K562 (cell line): ENCODE measurements around the gene ZC3H18. TPM values are rescaled to one million over a fixed set of nuclear protein-coding genes. Genes with fewer than 3 reads are reported as not detected.

ENCODE experiments used
- CSDE1 ChIP-seq, 2 experiments: fragments of 450-650 bp; IDR thresholded peaks; 2 replicates each; pipeline ENCODE4 v1.6.1; 2016; ENCODE audit warnings: mild to moderate bottlenecking in 1 of 2
- CXXC5 ChIP-seq: fragments of 250-450 bp; sonication (Bioruptor Pico); IDR thresholded peaks from 2 replicates; pipeline ENCODE4 v1.8.0; 2022; ENCODE audit warnings: inconsistent platforms, mild to moderate bottlenecking, moderate library complexity
- ELF4 ChIP-seq: fragments of 450-650 bp; formaldehyde crosslinking; IDR thresholded peaks from 2 replicates; pipeline ENCODE4 v1.4.0; 2022; ENCODE audit warnings: missing genetic modification characterization
- HDAC8 ChIP-seq: fragments of 450-650 bp; IDR thresholded peaks from 2 replicates; pipeline ENCODE4 v1.6.1; 2016; ENCODE audit warnings: mild to moderate bottlenecking, missing genetic modification characterization, moderate library complexity, missing compliant biosample characterization
- KDM5B ChIP-seq: fragments of 200-600 bp; sonication (generic); IDR thresholded peaks from 2 replicates; pipeline ENCODE4 v1.6.1; 2012; ENCODE audit warnings: low read depth, mild to moderate bottlenecking, moderate library complexity, low read length, control low read depth, inconsistent platforms; ENCODE audit not compliant: insufficient replicate concordance
- ZFP36 ChIP-seq: fragments of 150-350 bp; IDR thresholded peaks from 2 replicates; pipeline ENCODE4 v1.6.1; 2018; ENCODE audit warnings: low read length, low read depth; ENCODE audit not compliant: partially characterized antibody
- polyA plus RNA-seq, 8 experiments: library from polyadenylated mRNA; depleted of rRNA in 4 of 8; stranded (reverse) in 5 of 8; unstranded in 3 of 8; fragments of >200 nt; fragmentation: Nextera tagmentation in 2 of 8; fragmentation: Illumina TruSeq in 1 of 8; extraction: Ambion mirVana in 2 of 8; extraction: Trizol in 1 of 8; gene quantifications; 2 replicates each; pipeline versions ENCODE4 v1.2.1 to v1.2.3, GENCODE V29; 2011 to 2014; ENCODE audit warnings: inconsistent platforms in 1 of 8, missing spikeins in 1 of 8
- total RNA-seq, 7 experiments: library from RNA; depleted of rRNA in 6 of 7; stranded (reverse); fragments of >200 nt in 6 of 7; fragmentation: Illumina TruSeq in 2 of 7; extraction: Trizol in 2 of 7; gene quantifications; 2 replicates each; pipeline versions ENCODE4 v1.2.1 to v1.2.3, GENCODE V29; 2011 to 2021; ENCODE audit warnings: low replicate concordance in 1 of 7
- TF ChIP-seq, protein P1 (sequence below): fragments of 450-650 bp; IDR thresholded peaks from 2 replicates; pipeline ENCODE4 v1.6.1; 2017; ENCODE audit warnings: antibody characterized with exemption, mild to moderate bottlenecking
- TF ChIP-seq, protein P2 (sequence below), 2 experiments: fragments of 450-650 bp; formaldehyde crosslinking in 1 of 2; IDR thresholded peaks; 2 replicates each; pipeline versions ENCODE4 v1.4.0 to v1.6.1; 2014 to 2020; ENCODE audit warnings: mild to moderate bottlenecking in 2 of 2, borderline replicate concordance in 1 of 2, low read depth in 1 of 2
- TF ChIP-seq, protein P3 (sequence below): fragments of 450-650 bp; formaldehyde crosslinking; conservative IDR thresholded peaks from 2 replicates; pipeline ENCODE4 v1.4.0; 2022; ENCODE audit warnings: mild to moderate bottlenecking, missing genetic modification characterization
- TF ChIP-seq, protein P4 (sequence below): fragments of 250-450 bp; sonication (Bioruptor Pico); IDR thresholded peaks from 2 replicates; pipeline ENCODE4 v1.8.0; 2021; ENCODE audit warnings: moderate library complexity, mild to moderate bottlenecking, inconsistent platforms
- TF ChIP-seq, protein P5 (sequence below): IDR thresholded peaks from 2 replicates; pipeline ENCODE4 v1.6.1; 2011; ENCODE audit not compliant: insufficient read length; ENCODE audit errors: extremely low read depth

ZC3H18 gene
- total and polyA plus RNA-seq, 9 of the 15 experiments (the other 6 are each of a cell fraction or from before 2014, with no cell fraction given): 1.7 to 88.7 (median 26.9) TPM

DNA sequence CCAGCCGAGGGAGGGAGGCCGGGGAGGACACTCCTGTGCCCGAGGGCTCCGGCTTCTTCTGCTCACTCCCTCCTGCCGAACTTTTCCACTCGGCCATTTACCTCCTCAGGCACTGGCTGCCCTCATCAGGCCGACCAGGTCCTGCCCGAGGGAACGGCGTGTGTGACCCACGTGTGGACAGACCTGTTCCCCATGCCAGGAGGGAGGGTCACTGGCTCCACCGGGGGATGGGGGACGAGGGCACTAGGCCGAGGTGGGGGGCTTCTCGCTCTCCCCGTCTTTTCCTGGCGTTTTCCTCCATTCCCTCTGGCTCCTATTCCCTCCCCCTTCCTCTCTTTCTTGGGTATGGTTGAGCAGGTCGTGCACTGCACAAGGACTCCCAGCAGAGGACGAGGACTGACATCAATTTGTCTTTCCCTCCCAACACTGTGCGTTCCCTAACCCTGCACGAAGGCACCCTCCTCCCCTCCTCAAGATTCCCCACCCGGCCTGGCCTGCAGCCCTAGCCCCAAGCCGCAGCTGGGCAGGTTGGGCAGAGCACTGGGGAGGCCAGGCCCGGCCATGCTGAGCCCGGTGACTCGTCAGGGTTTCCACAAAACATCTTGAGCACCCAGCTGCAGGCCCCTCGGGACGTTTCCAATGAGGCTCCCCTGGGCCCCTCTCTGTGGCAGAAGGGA, 64.9 kb downstream of the ZC3H18 start (continued):
- TF ChIP-seq, protein P1, sequence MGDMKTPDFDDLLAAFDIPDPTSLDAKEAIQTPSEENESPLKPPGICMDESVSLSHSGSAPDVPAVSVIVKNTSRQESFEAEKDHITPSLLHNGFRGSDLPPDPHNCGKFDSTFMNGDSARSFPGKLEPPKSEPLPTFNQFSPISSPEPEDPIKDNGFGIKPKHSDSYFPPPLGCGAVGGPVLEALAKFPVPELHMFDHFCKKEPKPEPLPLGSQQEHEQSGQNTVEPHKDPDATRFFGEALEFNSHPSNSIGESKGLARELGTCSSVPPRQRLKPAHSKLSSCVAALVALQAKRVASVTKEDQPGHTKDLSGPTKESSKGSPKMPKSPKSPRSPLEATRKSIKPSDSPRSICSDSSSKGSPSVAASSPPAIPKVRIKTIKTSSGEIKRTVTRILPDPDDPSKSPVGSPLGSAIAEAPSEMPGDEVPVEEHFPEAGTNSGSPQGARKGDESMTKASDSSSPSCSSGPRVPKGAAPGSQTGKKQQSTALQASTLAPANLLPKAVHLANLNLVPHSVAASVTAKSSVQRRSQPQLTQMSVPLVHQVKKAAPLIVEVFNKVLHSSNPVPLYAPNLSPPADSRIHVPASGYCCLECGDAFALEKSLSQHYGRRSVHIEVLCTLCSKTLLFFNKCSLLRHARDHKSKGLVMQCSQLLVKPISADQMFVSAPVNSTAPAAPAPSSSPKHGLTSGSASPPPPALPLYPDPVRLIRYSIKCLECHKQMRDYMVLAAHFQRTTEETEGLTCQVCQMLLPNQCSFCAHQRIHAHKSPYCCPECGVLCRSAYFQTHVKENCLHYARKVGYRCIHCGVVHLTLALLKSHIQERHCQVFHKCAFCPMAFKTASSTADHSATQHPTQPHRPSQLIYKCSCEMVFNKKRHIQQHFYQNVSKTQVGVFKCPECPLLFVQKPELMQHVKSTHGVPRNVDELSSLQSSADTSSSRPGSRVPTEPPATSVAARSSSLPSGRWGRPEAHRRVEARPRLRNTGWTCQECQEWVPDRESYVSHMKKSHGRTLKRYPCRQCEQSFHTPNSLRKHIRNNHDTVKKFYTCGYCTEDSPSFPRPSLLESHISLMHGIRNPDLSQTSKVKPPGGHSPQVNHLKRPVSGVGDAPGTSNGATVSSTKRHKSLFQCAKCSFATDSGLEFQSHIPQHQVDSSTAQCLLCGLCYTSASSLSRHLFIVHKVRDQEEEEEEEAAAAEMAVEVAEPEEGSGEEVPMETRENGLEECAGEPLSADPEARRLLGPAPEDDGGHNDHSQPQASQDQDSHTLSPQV: no peak
- TF ChIP-seq CXXC5 (CRISPR knock-in tag) (no peak), ZFP36 (no peak), HDAC8 (tag) (no peak), ELF4 (CRISPR knock-in tag) (no peak), CSDE1 (IDR thresholded peaks at IDR 0.05) (no peak), KDM5B (peak; percentile 26)
- TF ChIP-seq, protein P2, sequence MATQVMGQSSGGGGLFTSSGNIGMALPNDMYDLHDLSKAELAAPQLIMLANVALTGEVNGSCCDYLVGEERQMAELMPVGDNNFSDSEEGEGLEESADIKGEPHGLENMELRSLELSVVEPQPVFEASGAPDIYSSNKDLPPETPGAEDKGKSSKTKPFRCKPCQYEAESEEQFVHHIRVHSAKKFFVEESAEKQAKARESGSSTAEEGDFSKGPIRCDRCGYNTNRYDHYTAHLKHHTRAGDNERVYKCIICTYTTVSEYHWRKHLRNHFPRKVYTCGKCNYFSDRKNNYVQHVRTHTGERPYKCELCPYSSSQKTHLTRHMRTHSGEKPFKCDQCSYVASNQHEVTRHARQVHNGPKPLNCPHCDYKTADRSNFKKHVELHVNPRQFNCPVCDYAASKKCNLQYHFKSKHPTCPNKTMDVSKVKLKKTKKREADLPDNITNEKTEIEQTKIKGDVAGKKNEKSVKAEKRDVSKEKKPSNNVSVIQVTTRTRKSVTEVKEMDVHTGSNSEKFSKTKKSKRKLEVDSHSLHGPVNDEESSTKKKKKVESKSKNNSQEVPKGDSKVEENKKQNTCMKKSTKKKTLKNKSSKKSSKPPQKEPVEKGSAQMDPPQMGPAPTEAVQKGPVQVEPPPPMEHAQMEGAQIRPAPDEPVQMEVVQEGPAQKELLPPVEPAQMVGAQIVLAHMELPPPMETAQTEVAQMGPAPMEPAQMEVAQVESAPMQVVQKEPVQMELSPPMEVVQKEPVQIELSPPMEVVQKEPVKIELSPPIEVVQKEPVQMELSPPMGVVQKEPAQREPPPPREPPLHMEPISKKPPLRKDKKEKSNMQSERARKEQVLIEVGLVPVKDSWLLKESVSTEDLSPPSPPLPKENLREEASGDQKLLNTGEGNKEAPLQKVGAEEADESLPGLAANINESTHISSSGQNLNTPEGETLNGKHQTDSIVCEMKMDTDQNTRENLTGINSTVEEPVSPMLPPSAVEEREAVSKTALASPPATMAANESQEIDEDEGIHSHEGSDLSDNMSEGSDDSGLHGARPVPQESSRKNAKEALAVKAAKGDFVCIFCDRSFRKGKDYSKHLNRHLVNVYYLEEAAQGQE (IDR thresholded peaks at IDR 0.05; ENCODE audit: borderline replicate concordance): 0 out of 2 replicates have a peak, but pooled peaks have one; percentile 2
- TF ChIP-seq, protein P2 (CRISPR knock-in tag; IDR thresholded peaks at IDR 0.05; ENCODE audit: low read depth): no peak
- TF ChIP-seq, protein P3, sequence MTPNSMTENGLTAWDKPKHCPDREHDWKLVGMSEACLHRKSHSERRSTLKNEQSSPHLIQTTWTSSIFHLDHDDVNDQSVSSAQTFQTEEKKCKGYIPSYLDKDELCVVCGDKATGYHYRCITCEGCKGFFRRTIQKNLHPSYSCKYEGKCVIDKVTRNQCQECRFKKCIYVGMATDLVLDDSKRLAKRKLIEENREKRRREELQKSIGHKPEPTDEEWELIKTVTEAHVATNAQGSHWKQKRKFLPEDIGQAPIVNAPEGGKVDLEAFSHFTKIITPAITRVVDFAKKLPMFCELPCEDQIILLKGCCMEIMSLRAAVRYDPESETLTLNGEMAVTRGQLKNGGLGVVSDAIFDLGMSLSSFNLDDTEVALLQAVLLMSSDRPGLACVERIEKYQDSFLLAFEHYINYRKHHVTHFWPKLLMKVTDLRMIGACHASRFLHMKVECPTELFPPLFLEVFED: no peak
- TF ChIP-seq, protein P4, sequence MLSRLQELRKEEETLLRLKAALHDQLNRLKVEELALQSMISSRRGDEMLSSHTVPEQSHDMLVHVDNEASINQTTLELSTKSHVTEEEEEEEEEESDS (CRISPR knock-in tag): no peak
- TF ChIP-seq, protein P5, sequence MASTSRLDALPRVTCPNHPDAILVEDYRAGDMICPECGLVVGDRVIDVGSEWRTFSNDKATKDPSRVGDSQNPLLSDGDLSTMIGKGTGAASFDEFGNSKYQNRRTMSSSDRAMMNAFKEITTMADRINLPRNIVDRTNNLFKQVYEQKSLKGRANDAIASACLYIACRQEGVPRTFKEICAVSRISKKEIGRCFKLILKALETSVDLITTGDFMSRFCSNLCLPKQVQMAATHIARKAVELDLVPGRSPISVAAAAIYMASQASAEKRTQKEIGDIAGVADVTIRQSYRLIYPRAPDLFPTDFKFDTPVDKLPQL: no peak
